ENCODE data around the gene TBXAS1.

Gene TBXAS1

GRCh38 chr7:140004672-140005071, 175.6 kb downstream of the TBXAS1 start:
- no peak overlapping the region for H3K9ac ChIP-seq (ENCODE audit: low read length)
- TF ChIP-seq CTCF (IDR thresholded peaks at IDR 0.05; ENCODE audit: low read length) (no peak), EZH2phosphoT487 (IDR thresholded peaks at IDR 0.05; ENCODE audit: low read length) (no peak)
- no peak overlapping the region for H3K4me3 ChIP-seq (ENCODE audit: low read length)
- no peaks in the 10 kb centered on the region for H3K36me3 ChIP-seq (replicated peaks; ENCODE audit: insufficient read depth, low read length)
- H3K27ac ChIP-seq (ENCODE audit: low read length), result no peak overlapping the region
- no peak overlapping the region for H3K4me2 ChIP-seq (ENCODE audit: low read depth, low read length)
- H4K20me1 ChIP-seq (ENCODE audit: insufficient read depth, low read length), result no peaks in the 10 kb centered on the region
- H3K4me1 ChIP-seq (ENCODE audit: low read length), result no peaks in the 10 kb centered on the region
- no peaks in the 10 kb centered on the region for H3K79me2 ChIP-seq (ENCODE audit: low read length)
- no peaks in the 10 kb centered on the region for H3K9me2 ChIP-seq (replicated peaks; ENCODE audit: insufficient read depth, low read length)
- H2AFZ ChIP-seq (ENCODE audit: low read length), result peak overlapping the region; percentile 5; the same call in 1 of the 2 replicates
- no peak for DNase-seq
- H3F3A ChIP-seq (ENCODE audit: insufficient read depth, low read length), result no peaks in the 10 kb centered on the region
- H3K9me3 ChIP-seq (replicated peaks; ENCODE audit: insufficient read depth, low read length), result no peaks in the 10 kb centered on the region
- no peaks in the 10 kb centered on the region for H3K27me3 ChIP-seq (replicated peaks; ENCODE audit: insufficient read depth, low read length)

- H3K9me2 ChIP-seq (replicated peaks; ENCODE audit: insufficient read depth, low read length), result no peaks in the 10 kb centered on the region
- no peak for DNase-seq
- no peaks in the 10 kb centered on the region for H4K20me1 ChIP-seq (ENCODE audit: insufficient read depth, low read length)
- no peaks in the 10 kb centered on the region for H3K4me1 ChIP-seq (ENCODE audit: low read length)
- no peaks in the 10 kb centered on the region for H3K9me3 ChIP-seq (replicated peaks; ENCODE audit: insufficient read depth, low read length)
- no peaks in the 10 kb centered on the region for H3K79me2 ChIP-seq (ENCODE audit: low read length)
- TF ChIP-seq EZH2phosphoT487 (IDR thresholded peaks at IDR 0.05; ENCODE audit: low read length) (no peak), EZH2 (optimal IDR thresholded peaks at IDR 0.05; ENCODE audit: low read depth, low read length) (no peak), CTCF (IDR thresholded peaks at IDR 0.05; ENCODE audit: low read length) (no peak)
- H3K27me3 ChIP-seq (replicated peaks; ENCODE audit: insufficient read depth, low read length), result no peaks in the 10 kb centered on the region
- H3K4me3 ChIP-seq (ENCODE audit: low read length), result no peak overlapping the region
- no peak overlapping the region for H3K4me2 ChIP-seq (ENCODE audit: low read depth, low read length)
- no peaks in the 10 kb centered on the region for H3F3A ChIP-seq (ENCODE audit: insufficient read depth, low read length)
- H3K27ac ChIP-seq (ENCODE audit: low read length), result no peak overlapping the region
- no peak overlapping the region for H3K9ac ChIP-seq (ENCODE audit: low read length)
- H2AFZ ChIP-seq (ENCODE audit: low read length), result no peak overlapping the region
- no peaks in the 10 kb centered on the region for H3K36me3 ChIP-seq (replicated peaks; ENCODE audit: insufficient read depth, low read length)
These were observed 176.3 kb downstream of the TBXAS1 start for GRCh38 chr7:140005341-140005740.

- TF ChIP-seq EZH2phosphoT487 (IDR thresholded peaks at IDR 0.05; ENCODE audit: low read length) (no peak), EZH2 (optimal IDR thresholded peaks at IDR 0.05; ENCODE audit: low read depth, low read length) (no peak), CTCF (IDR thresholded peaks at IDR 0.05; ENCODE audit: low read length) (peak; percentile 12; the same call in 1 of the 2 replicates)
- Histone ChIP-seq H2AFZ (ENCODE audit: low read length) (no peak overlapping the region), H3K27me3 (replicated peaks; ENCODE audit: insufficient read depth, low read length) (no peaks in the 10 kb centered on the region)
These were observed 176.9 kb downstream of the TBXAS1 start for GRCh38 chr7:140005754-140006503.

More at GRCh38 chr7:140005754-140006503, 176.9 kb downstream of the TBXAS1 start:
- H3K4me1 ChIP-seq (ENCODE audit: low read length), result no peaks in the 10 kb centered on the region
- H3K9me3 ChIP-seq (replicated peaks; ENCODE audit: insufficient read depth, low read length), result no peaks in the 10 kb centered on the region
- no peaks in the 10 kb centered on the region for H4K20me1 ChIP-seq (ENCODE audit: insufficient read depth, low read length)
- H3K36me3 ChIP-seq (replicated peaks; ENCODE audit: insufficient read depth, low read length), result no peaks in the 10 kb centered on the region
- H3K9me2 ChIP-seq (replicated peaks; ENCODE audit: insufficient read depth, low read length), result no peaks in the 10 kb centered on the region
- H3F3A ChIP-seq (ENCODE audit: insufficient read depth, low read length), result no peaks in the 10 kb centered on the region
- H3K9ac ChIP-seq (ENCODE audit: low read length), result no peak overlapping the region
- no peaks in the 10 kb centered on the region for H3K79me2 ChIP-seq (ENCODE audit: low read length)
- DNase-seq, result no peak
- H3K4me3 ChIP-seq (ENCODE audit: low read length), result no peak overlapping the region
- H3K4me2 ChIP-seq (ENCODE audit: low read depth, low read length), result no peak overlapping the region
- H3K27ac ChIP-seq (ENCODE audit: low read length), result no peak overlapping the region
